Mesenchymal stem cell (in vitro differentiated cells and primary cell): Measurements from ENCODE around the gene TGM2.
A peak's percentile ranks its signal among the peaks of the same experiment; 100 is the strongest.

Experiments used
- DNase-seq: peaks from one replicate; pipeline ENCODE4 v3.0.0-alpha.2; 2013
- H2AFZ ChIP-seq: one replicate; pipeline ENCODE4 v1.6.1; 2013; ENCODE audit warnings: low read depth, mild to moderate bottlenecking, control low read depth, inconsistent platforms, low read length, moderate library complexity
- H2AK5ac ChIP-seq: 2 replicates; pipeline ENCODE4 v1.6.1; 2013; ENCODE audit warnings: low read length, moderate library complexity, mild to moderate bottlenecking, inconsistent platforms; ENCODE audit not compliant: severe bottlenecking
- H2BK120ac ChIP-seq: one replicate; pipeline ENCODE4 v1.6.1; 2013; ENCODE audit warnings: low read depth, mild to moderate bottlenecking, inconsistent platforms, low read length, moderate library complexity
- H2BK12ac ChIP-seq, 2 experiments: one replicate each; pipeline ENCODE4 v1.6.1; 2013; ENCODE audit warnings: inconsistent platforms in 2 of 2, low read length in 2 of 2, mild to moderate bottlenecking in 2 of 2, moderate library complexity in 2 of 2, control low read depth in 1 of 2
- H2BK15ac ChIP-seq: one replicate; pipeline ENCODE4 v1.6.1; 2013; ENCODE audit warnings: mild to moderate bottlenecking, low read depth, inconsistent platforms; ENCODE audit not compliant: poor library complexity, severe bottlenecking
- H2BK5ac ChIP-seq: 2 replicates; pipeline ENCODE4 v1.6.1; 2013; ENCODE audit warnings: low read depth, mild to moderate bottlenecking, low read length, control low read depth, inconsistent platforms; ENCODE audit not compliant: poor library complexity, severe bottlenecking
- H3K14ac ChIP-seq, 2 experiments: one replicate each; pipeline ENCODE4 v1.6.1; 2013; ENCODE audit warnings: inconsistent platforms in 2 of 2, low read length in 2 of 2, control low read depth in 1 of 2, mild to moderate bottlenecking in 1 of 2, moderate library complexity in 1 of 2
- H3K18ac ChIP-seq, 2 experiments: one replicate each; pipeline ENCODE4 v1.6.1; 2013; ENCODE audit warnings: inconsistent platforms in 2 of 2, low read length in 2 of 2, control low read depth in 1 of 2, low read depth in 1 of 2, mild to moderate bottlenecking in 1 of 2
- H3K23ac ChIP-seq, 2 experiments: one replicate each; pipeline ENCODE4 v1.6.1; 2013; ENCODE audit warnings: inconsistent platforms in 2 of 2, low read length in 2 of 2, mild to moderate bottlenecking in 2 of 2, moderate library complexity in 2 of 2, control low read depth in 1 of 2
- H3K27ac ChIP-seq: 2 replicates; pipeline ENCODE4 v1.5.1; 2013; ENCODE audit warnings: mild to moderate bottlenecking, moderate library complexity, low read length, control low read depth, inconsistent platforms; ENCODE audit not compliant: poor library complexity, severe bottlenecking
- H3K27me3 ChIP-seq, 2 experiments: 2 replicates each; pipeline versions ENCODE4 v1.6.1 to v1.7.0; 2013; ENCODE audit warnings: low read length in 2 of 2, mild to moderate bottlenecking in 2 of 2, moderate library complexity in 2 of 2, control low read depth in 1 of 2, inconsistent platforms in 1 of 2; ENCODE audit not compliant: control insufficient read depth in 1 of 2, insufficient read depth in 1 of 2
- H3K36me3 ChIP-seq, 2 experiments: 2 replicates each; pipeline versions ENCODE4 v1.6.1 to v1.7.0; 2013; ENCODE audit warnings: low read length in 2 of 2, control low read depth in 1 of 2, inconsistent platforms in 1 of 2, low read depth in 1 of 2, mild to moderate bottlenecking in 1 of 2; ENCODE audit not compliant: insufficient read depth in 2 of 2, control insufficient read depth in 1 of 2
- H3K4ac ChIP-seq, 2 experiments: one replicate each; pipeline ENCODE4 v1.6.1; 2013; ENCODE audit warnings: inconsistent platforms in 2 of 2, low read length in 2 of 2, mild to moderate bottlenecking in 2 of 2, moderate library complexity in 2 of 2, control low read depth in 1 of 2, low read depth in 1 of 2
- H3K4me1 ChIP-seq: 2 replicates; pipeline ENCODE4 v1.6.1; 2013; ENCODE audit warnings: low read depth, low read length, control low read depth; ENCODE audit not compliant: control insufficient read depth, insufficient read depth
- H3K4me2 ChIP-seq: 2 replicates; pipeline ENCODE4 v1.6.1; 2013; ENCODE audit warnings: low read length, mild to moderate bottlenecking, inconsistent platforms; ENCODE audit not compliant: poor library complexity, severe bottlenecking
- H3K4me3 ChIP-seq, 2 experiments: 2 replicates each; pipeline versions ENCODE4 v1.5.1 to v1.7.0; 2013; ENCODE audit warnings: low read length in 2 of 2, mild to moderate bottlenecking in 2 of 2, control low read depth in 1 of 2, low read depth in 1 of 2; ENCODE audit not compliant: insufficient read depth in 1 of 2
- H3K79me1 ChIP-seq: replicated peaks from 2 replicates; pipeline ENCODE4 v1.6.1; 2013; ENCODE audit warnings: mild to moderate bottlenecking, control low read depth, low read length, inconsistent platforms; ENCODE audit not compliant: poor library complexity, severe bottlenecking
- H3K9ac ChIP-seq: 2 replicates; pipeline ENCODE4 v1.7.0; 2013; ENCODE audit warnings: mild to moderate bottlenecking, low read length, moderate library complexity
- H3K9me3 ChIP-seq: 2 replicates; pipeline ENCODE4 v1.7.0; 2013; ENCODE audit warnings: mild to moderate bottlenecking, low read length; ENCODE audit not compliant: control insufficient read depth
- H4K8ac ChIP-seq: one replicate; pipeline ENCODE4 v1.6.1; 2013; ENCODE audit warnings: inconsistent platforms, mild to moderate bottlenecking, low read length, moderate library complexity
- H4K91ac ChIP-seq: one replicate; pipeline ENCODE4 v1.6.1; 2013; ENCODE audit warnings: mild to moderate bottlenecking, low read length, inconsistent platforms
- WGBS: methylation state at CpG from one replicate; pipeline ENCODE4 v1.1.7; 2013; ENCODE audit warnings: mixed read lengths; 5-methylcytosine and 5-hydroxymethylcytosine counted together

The TGM2 gene

GRCh38 chr20:38089500-38089899 is 75.6 kb downstream of the TGM2 start:
- Histone ChIP-seq H3K14ac (no peak overlapping the region), H2BK15ac (no peak overlapping the region), H3K36me3 (peaks cover 35 to 72% of the 10 kb centered on the region in 2 experiments), H3K4me2 (no peak overlapping the region), H4K91ac (no peak overlapping the region), H3K9me3 (no peaks in the 10 kb centered on the region), H3K27me3 (no peaks in the 10 kb centered on the region), H2AFZ (no peak overlapping the region), H2BK5ac (peak overlapping the region; percentile 24), H3K79me1 (peaks cover 23% of the 10 kb centered on the region), H4K8ac (peak overlapping the region; percentile 46), H2AK5ac (no peak overlapping the region), H2BK12ac (no peak overlapping the region), H3K4me3 (no peak overlapping the region), H3K4me1 (peaks cover 10% of the 10 kb centered on the region), H3K27ac (no peak overlapping the region), H3K4ac (no peak overlapping the region), H3K18ac (peak overlapping the region; percentile 23 to 28), H3K23ac (no peak overlapping the region), H2BK120ac (no peak overlapping the region), H3K9ac (no peak overlapping the region)
- WGBS: 95% methylated on average over 10 of the region's 10 CpGs
- no peak for DNase-seq

- Histone ChIP-seq H3K4me2 (no peak overlapping the region), H3K27ac (peak overlapping the region; percentile 46), H2BK5ac (no peak overlapping the region), H3K27me3 (no peaks in the 10 kb centered on the region), H2AK5ac (peak overlapping the region; percentile 30), H2BK15ac (peak overlapping the region; percentile 78), H3K4ac (peak overlapping the region; percentile 79 to 96), H3K9me3 (no peaks in the 10 kb centered on the region), H3K23ac (no peak overlapping the region), H4K91ac (peak overlapping the region; percentile 47), H2BK120ac (peak overlapping the region; percentile 78), H3K18ac (peak overlapping the region; percentile 24 to 80), H2BK12ac (peak overlapping the region; percentile 77 to 92), H4K8ac (peak overlapping the region; percentile 9), H3K79me1 (peaks cover 31% of the 10 kb centered on the region), H3K36me3 (peaks cover 34 to 79% of the 10 kb centered on the region in 2 experiments), H3K14ac (peak overlapping the region in 1 of 2 experiments; percentile 84), H3K4me3 (no peak overlapping the region), H3K4me1 (peaks cover 12% of the 10 kb centered on the region), H2AFZ (no peak overlapping the region), H3K9ac (no peak overlapping the region)
- 88% methylated on average over 10 of the region's 10 CpGs for WGBS
- peak; percentile 48 for DNase-seq
Observed at GRCh38 chr20:38085026-38085425, 80.0 kb downstream of the TGM2 start.

- DNase-seq: peak; percentile 90
- no peaks in the 10 kb centered on the region for H3K9me3 ChIP-seq
- WGBS: 2% methylated on average over 5 of the region's 5 CpGs
- peak overlapping the region; percentile 47 for H4K91ac ChIP-seq
- H3K4ac ChIP-seq: peak overlapping the region; percentile 79 to 96
- H3K27ac ChIP-seq: peak overlapping the region; percentile 46
- H2BK12ac ChIP-seq: peak overlapping the region; percentile 77 to 92
- peak overlapping the region; percentile 24 to 80 for H3K18ac ChIP-seq
- H3K4me2 ChIP-seq: no peak overlapping the region
- H4K8ac ChIP-seq: peak overlapping the region; percentile 9
- peak overlapping the region; percentile 78 for H2BK120ac ChIP-seq
- no peak overlapping the region for H2AFZ ChIP-seq
- H3K36me3 ChIP-seq: peaks cover 31 to 79% of the 10 kb centered on the region in 2 experiments
- no peaks in the 10 kb centered on the region for H3K27me3 ChIP-seq
- H3K4me3 ChIP-seq: no peak overlapping the region
- H3K9ac ChIP-seq: no peak overlapping the region
- H2AK5ac ChIP-seq: peak overlapping the region; percentile 30
- no peak overlapping the region for H3K14ac ChIP-seq
- H2BK5ac ChIP-seq: no peak overlapping the region
- H3K79me1 ChIP-seq: peaks cover 31% of the 10 kb centered on the region
- H3K23ac ChIP-seq: no peak overlapping the region
- peak overlapping the region; percentile 78 for H2BK15ac ChIP-seq
- peaks cover 12% of the 10 kb centered on the region for H3K4me1 ChIP-seq
Observed at GRCh38 chr20:38084425-38084951, 80.6 kb downstream of the TGM2 start.

GRCh38 chr20:38083338-38084048 is 81.6 kb downstream of the TGM2 start:
- WGBS: 78% methylated on average over 7 of the region's 12 CpGs
- no peaks in the 10 kb centered on the region for H3K27me3 ChIP-seq
- H3K14ac ChIP-seq: no peak overlapping the region
- no peaks in the 10 kb centered on the region for H3K9me3 ChIP-seq
- no peak overlapping the region for H3K4me2 ChIP-seq
- H4K91ac ChIP-seq: peak overlapping the region; percentile 48
- peak overlapping the region; percentile 37 to 82 for H3K18ac ChIP-seq
- H3K9ac ChIP-seq: no peak overlapping the region
- H4K8ac ChIP-seq: peak overlapping the region; percentile 20
- H2BK12ac ChIP-seq: peak overlapping the region; percentile 7 to 98
- peak; percentile 77 for DNase-seq
- H3K4ac ChIP-seq: peak overlapping the region; percentile 36 to 95
- H3K27ac ChIP-seq: no peak overlapping the region
- H2BK120ac ChIP-seq: peak overlapping the region; percentile 65
- H3K4me1 ChIP-seq: peaks cover 12% of the 10 kb centered on the region
- no peak overlapping the region for H2BK15ac ChIP-seq
- H3K36me3 ChIP-seq: peaks cover 25 to 83% of the 10 kb centered on the region in 2 experiments
- H2AFZ ChIP-seq: no peak overlapping the region
- no peak overlapping the region for H2BK5ac ChIP-seq
- H3K79me1 ChIP-seq: peaks cover 31% of the 10 kb centered on the region
- H3K4me3 ChIP-seq: no peak overlapping the region
- no peak overlapping the region for H3K23ac ChIP-seq
- H2AK5ac ChIP-seq: no peak overlapping the region
